Panc1 (cell line): Measurements from ENCODE around the gene KRTAP9-3. TPM values are rescaled to one million over a fixed set of nuclear protein-coding genes. Genes with fewer than 3 reads are reported as not detected.

Source experiments
- ATAC-seq: fragments of 200-7000 bp; cut with Tn5 transposase; 2 replicates; pipeline ENCODE4 v1.9.1; 2020; ENCODE audit warnings: mild to moderate bottlenecking, moderate library complexity
- BruUV-seq: library from RNA; stranded (reverse); fragments of 400-500 nt; replicated peaks from 2 replicates; lab custom pipeline; 2021; lab: Mats Ljungman, UMichigan
- CTCF ChIA-PET: fragments of 300-600 bp; sonication (Branson Sonifier 250); formaldehyde crosslinking; loops from one replicate; lab custom pipeline; 2022; ENCODE audit warnings: antibody characterized with exemption; lab: Charles Lee
- POLR2A ChIA-PET: fragments of 300-600 bp; sonication (Branson Sonifier 250); formaldehyde crosslinking; loops from one replicate; lab custom pipeline; 2022; ENCODE audit warnings: antibody characterized with exemption; lab: Charles Lee
- DNase-seq: peaks from one replicate; pipeline ENCODE4 v3.0.0-alpha.2; 2010; ENCODE audit warnings: low read depth, low spot score
- H3K27ac ChIP-seq: 2 replicates; pipeline ENCODE4 v1.5.1; 2011; ENCODE audit warnings: mild to moderate bottlenecking, low read length, inconsistent platforms
- H3K27me3 ChIP-seq: fragments of 200-500 bp; sonication (Bioruptor generic); 2 replicates; pipeline ENCODE4 v1.6.0; 2014; ENCODE audit warnings: low read length, inconsistent platforms; ENCODE audit not compliant: control insufficient read depth, insufficient read depth
- H3K36me3 ChIP-seq: fragments of 200-500 bp; sonication (Bioruptor generic); 2 replicates; pipeline ENCODE4 v1.5.1; 2014; ENCODE audit warnings: inconsistent platforms, mild to moderate bottlenecking, low read length, moderate library complexity; ENCODE audit not compliant: control insufficient read depth, insufficient read depth
- H3K4me1 ChIP-seq: 2 replicates; pipeline ENCODE4 v1.5.1; 2011; ENCODE audit warnings: inconsistent platforms, mild to moderate bottlenecking, low read length, moderate library complexity; ENCODE audit not compliant: control insufficient read depth, insufficient read depth
- H3K4me3 ChIP-seq, 2 experiments: 2 replicates each; pipeline ENCODE4 v1.5.1; 2011 to 2012; ENCODE audit warnings: low read depth in 2 of 2, low read length in 2 of 2, mild to moderate bottlenecking in 2 of 2, inconsistent platforms in 1 of 2, moderate library complexity in 1 of 2
- H3K9me3 ChIP-seq: fragments of 200-500 bp; sonication (Bioruptor generic); 2 replicates; pipeline ENCODE4 v1.5.1; 2014; ENCODE audit warnings: low read depth, mild to moderate bottlenecking, inconsistent platforms, low read length, moderate library complexity; ENCODE audit not compliant: control insufficient read depth, insufficient read depth
- CTCF ChIP-seq: fragments of 450-650 bp; IDR thresholded peaks from 2 replicates; pipeline ENCODE4 v1.5.1; 2017; ENCODE audit warnings: mild to moderate bottlenecking
- POLR2AphosphoS5 ChIP-seq: IDR thresholded peaks from 2 replicates; pipeline ENCODE4 v1.6.1; 2012; ENCODE audit warnings: mild to moderate bottlenecking, low read depth, low read length, moderate library complexity
- REST ChIP-seq, 2 experiments: IDR thresholded peaks; 2 replicates each; pipeline ENCODE4 v1.6.1; 2011 to 2012; ENCODE audit warnings: low read depth in 2 of 2, control low read depth in 1 of 2, low read length in 1 of 2, mild to moderate bottlenecking in 1 of 2, moderate library complexity in 1 of 2; ENCODE audit not compliant: insufficient read depth in 1 of 2
- SIN3A ChIP-seq: IDR thresholded peaks from 2 replicates; pipeline ENCODE4 v1.6.1; 2012; ENCODE audit warnings: low read depth, mild to moderate bottlenecking, low read length, moderate library complexity, borderline replicate concordance; ENCODE audit not compliant: insufficient read depth
- TCF7L2 ChIP-seq: IDR thresholded peaks from 2 replicates; pipeline ENCODE4 v1.6.1; 2011; ENCODE audit warnings: mild to moderate bottlenecking, low read depth, low read length, inconsistent platforms
- in situ Hi-C: cut with HindIII; loops from 2 replicates; pipeline ENCODE4 v1.10.0; 2016; ENCODE audit warnings: low sequenced_read_pairs, low pct_unique_long_range_greater_than_20kb
- intact Hi-C: fragments of 100-400 bp; cut with micrococcal nuclease; formaldehyde crosslinking; loops from one replicate; pipeline ENCODE4 v1.10.0; 2022; ENCODE audit not compliant: unreplicated experiment
- total RNA-seq: library from RNA; stranded (reverse); gene quantifications from one replicate; pipeline ENCODE4 v1.2.1, GENCODE V29; 2021; ENCODE audit not compliant: unreplicated experiment

KRTAP9-3 gene
- total RNA-seq, 1 experiment from 2014 or later, result not detected

GRCh38 chr17:41212524-41213169 is 19.6 kb upstream of the KRTAP9-3 start:
- H3K27ac ChIP-seq, result no peak overlapping the region
- ChIA-PET POLR2A (no interaction called here), CTCF (no interaction called here)
- DNase-seq (no peak), ATAC-seq (peak; percentile 62)
- no peak overlapping the region for H3K4me3 ChIP-seq
- H3K9me3 ChIP-seq, result no peaks in the 10 kb centered on the region
- TF ChIP-seq SIN3A (no peak), REST (IDR thresholded peaks at IDR 0.05; ENCODE audit: insufficient read depth in 1 of 2, low read depth in 2 of 2, low read length in 1 of 2) (no peak), TCF7L2 (no peak)
- no TSS peak for BruUV-seq
- peaks cover 7% of the 10 kb centered on the region for H3K27me3 ChIP-seq
- intact Hi-C loops (no loop called here), in situ Hi-C loops (no loop called here)
- H3K4me1 ChIP-seq, result no peaks in the 10 kb centered on the region
- no peaks in the 10 kb centered on the region for H3K36me3 ChIP-seq

- Histone ChIP-seq H3K27me3 (no peaks in the 10 kb centered on the region; the same call in 1 of the 2 replicates), H3K9me3 (no peaks in the 10 kb centered on the region), H3K4me3 (no peak overlapping the region), H3K4me1 (no peaks in the 10 kb centered on the region), H3K27ac (no peak overlapping the region), H3K36me3 (no peaks in the 10 kb centered on the region)
- intact Hi-C loops (no loop called here), in situ Hi-C loops (no loop called here)
- TF ChIP-seq CTCF, result no peak
- TF ChIP-seq SIN3A, result no peak
- TF ChIP-seq REST (IDR thresholded peaks at IDR 0.05; ENCODE audit: insufficient read depth in 1 of 2, low read depth in 2 of 2, low read length in 1 of 2), result no peak
- no peak for TF ChIP-seq TCF7L2
- no peak for TF ChIP-seq POLR2AphosphoS5
- CTCF ChIA-PET, result no interaction called here
- POLR2A ChIA-PET, result no interaction called here
- no TSS peak for BruUV-seq
- ATAC-seq, result no peak
- no peak for DNase-seq
These were observed 16.6 kb upstream of the KRTAP9-3 start for GRCh38 chr17:41215681-41216080.
